GM12878 (cell line): ENCODE data around the gene ST6GAL2. TPM values are rescaled to one million over a fixed set of nuclear protein-coding genes. Genes with fewer than 3 reads are reported as not detected.

Experiments
- ATAC-seq: fragments of 200-7000 bp; cut with Tn5 transposase; 3 replicates; pipeline ENCODE4 v1.9.1; 2020; ENCODE audit warnings: mild to moderate bottlenecking, moderate library complexity
- BruUV-seq: library from RNA; stranded (reverse); fragments of 400-500 nt; replicated peaks from 2 replicates; lab custom pipeline; 2021; lab: Mats Ljungman, UMichigan
- CTCF ChIA-PET: fragments of 300-600 bp; sonication (Branson Sonifier 250); formaldehyde crosslinking; extraction: SDS; loops from one replicate; lab custom pipeline; 2021; ENCODE audit warnings: inconsistent platforms; lab: Yijun Ruan, JAX
- POLR2A ChIA-PET: fragments of 350-600 bp; formaldehyde crosslinking; extraction: SDS; loops from one replicate; lab custom pipeline; 2021; ENCODE audit warnings: inconsistent platforms; lab: Charles Lee
- RAD21 ChIA-PET: fragments of 300-600 bp; sonication (Branson Sonifier 250); formaldehyde crosslinking; loops from one replicate; lab custom pipeline; 2023; ENCODE audit warnings: antibody characterized with exemption; ENCODE audit not compliant: unreplicated experiment; lab: Charles Lee
- SMC1A ChIA-PET: fragments of 300-600 bp; sonication (Branson Sonifier 250); formaldehyde crosslinking; loops from one replicate; lab custom pipeline; 2023; ENCODE audit not compliant: unreplicated experiment, uncharacterized antibody; lab: Charles Lee
- DNase-seq: peaks from one replicate; pipeline ENCODE4 v3.0.0-alpha.2; 2011; ENCODE audit warnings: low read depth, low spot score
- FAIRE-seq: peaks from 3 replicates; lab custom pipeline; 2011; peaks lifted over from hg19 to GRCh38; lab: Jason Lieb, UNC
- H2AFZ ChIP-seq: 2 replicates; pipeline ENCODE4 v1.6.0; 2011; ENCODE audit warnings: low read depth, low read length, control low read depth; ENCODE audit not compliant: control insufficient read depth
- H3K27ac ChIP-seq: 2 replicates; pipeline ENCODE4 v1.5.1; 2011; ENCODE audit warnings: control low read depth; ENCODE audit not compliant: control insufficient read depth, insufficient read depth
- H3K27me3 ChIP-seq, 2 experiments: replicated peaks in 1 of 2; 2 replicates each; pipeline versions ENCODE4 v1.6.0 to v1.6.1; 2011; ENCODE audit warnings: low read length in 1 of 2; ENCODE audit not compliant: control insufficient read depth in 2 of 2, insufficient read depth in 2 of 2
- H3K36me3 ChIP-seq, 2 experiments: 2 replicates each; pipeline ENCODE4 v1.5.1; 2011; ENCODE audit warnings: low read length in 1 of 2; ENCODE audit not compliant: control insufficient read depth in 2 of 2, insufficient read depth in 2 of 2
- H3K4me1 ChIP-seq: 2 replicates; pipeline ENCODE4 v1.6.1; 2011; ENCODE audit warnings: mild to moderate bottlenecking, low read length, moderate library complexity, mixed read lengths; ENCODE audit not compliant: control insufficient read depth, insufficient read depth
- H3K4me2 ChIP-seq: 2 replicates; pipeline ENCODE4 v1.6.0; 2011; ENCODE audit warnings: control low read depth; ENCODE audit not compliant: control insufficient read depth, insufficient read depth
- H3K4me3 ChIP-seq: fragments of 200-600 bp; sonication (generic); 2 replicates; pipeline ENCODE4 v1.5.1; 2016
- H3K79me2 ChIP-seq: 2 replicates; pipeline ENCODE4 v1.6.0; 2011; ENCODE audit warnings: low read length; ENCODE audit not compliant: control insufficient read depth, insufficient read depth
- H3K9ac ChIP-seq: 2 replicates; pipeline ENCODE4 v1.8.0; 2011; ENCODE audit warnings: low read length, control low read depth, mixed read lengths; ENCODE audit not compliant: control insufficient read depth, insufficient read depth
- H3K9me3 ChIP-seq: replicated peaks from 3 replicates; pipeline ENCODE4 v1.5.1; 2011; ENCODE audit warnings: mild to moderate bottlenecking, low read length; ENCODE audit not compliant: control insufficient read depth, insufficient read depth
- H4K20me1 ChIP-seq: 2 replicates; pipeline ENCODE4 v1.6.0; 2011; ENCODE audit not compliant: control insufficient read depth, insufficient read depth
- ASH2L ChIP-seq: fragments of 300-600, 200-600 bp; sonication (generic); IDR thresholded peaks from 2 replicates; pipeline ENCODE4 v1.6.1; 2017; ENCODE audit warnings: low read depth, mild to moderate bottlenecking, borderline replicate concordance
- BCLAF1 ChIP-seq: fragments of 450-650 bp; IDR thresholded peaks from 2 replicates; pipeline ENCODE4 v1.6.1; 2017; ENCODE audit warnings: antibody characterized with exemption, mild to moderate bottlenecking, moderate library complexity
- KAT2A ChIP-seq: conservative IDR thresholded peaks from 2 replicates; pipeline ENCODE4 v1.6.1; 2011; ENCODE audit warnings: low read depth, low read length; ENCODE audit not compliant: control insufficient read depth
- MYB ChIP-seq: fragments of 150-350 bp; IDR thresholded peaks from 2 replicates; pipeline ENCODE4 v1.6.1; 2014; ENCODE audit warnings: mild to moderate bottlenecking, low read depth, low read length, borderline replicate concordance
- SP1 ChIP-seq: IDR thresholded peaks from one replicate; pipeline ENCODE4 v1.6.1; 2011; ENCODE audit warnings: low read depth, low read length
- YBX1 ChIP-seq: fragments of 450-650 bp; IDR thresholded peaks from 2 replicates; pipeline ENCODE4 v1.6.1; 2016; ENCODE audit warnings: antibody characterized with exemption
- ZBTB11 ChIP-seq: fragments of 450-650 bp; formaldehyde crosslinking; IDR thresholded peaks from 2 replicates; pipeline ENCODE4 v1.5.0; 2022; ENCODE audit warnings: mild to moderate bottlenecking, missing genetic modification characterization
- WGBS: methylation state at CpG from one replicate; pipeline ENCODE4 v1.1.6; 2016; ENCODE audit warnings: low lambda C conversion rate; ENCODE audit not compliant: insufficient replicate concordance, insufficient coverage; ENCODE audit errors: missing lambda C conversion rate; 5-methylcytosine and 5-hydroxymethylcytosine counted together
- in situ Hi-C: fragments of 300-500 bp; cut with MboI; formaldehyde crosslinking; loops from 9 replicates; pipeline ENCODE4 v1.14.3; 2018; ENCODE audit warnings: mixed read lengths
- intact Hi-C: fragments of 100-400 bp; cut with micrococcal nuclease; formaldehyde crosslinking; loops from one replicate; pipeline ENCODE4 v1.14.2; 2022; ENCODE audit not compliant: unreplicated experiment
- polyA plus RNA-seq, 11 experiments: library from polyadenylated mRNA; depleted of rRNA in 4 of 11; unstranded in 6 of 11; stranded (reverse) in 5 of 11; fragments of >200 nt; fragmentation: Nextera tagmentation in 4 of 11; fragmentation: Illumina TruSeq in 1 of 11; extraction: Ambion mirVana in 4 of 11; extraction: Trizol in 1 of 11; gene quantifications; 1 replicate in 1 of 11; 2 replicates in 10 of 11; pipeline versions ENCODE4 v1.2.1 to v1.2.3, GENCODE V29; 2011 to 2016; ENCODE audit warnings: inconsistent platforms in 2 of 11, missing spikeins in 2 of 11, low read depth in 1 of 11
- total RNA-seq, 4 experiments: library from RNA; depleted of rRNA in 3 of 4; stranded (reverse); fragments of >200 nt in 3 of 4; fragmentation: Illumina TruSeq in 1 of 4; extraction: Trizol in 1 of 4; gene quantifications; 2 replicates each; pipeline versions ENCODE4 v1.2.1 to v1.2.3, GENCODE V29; 2013 to 2021
- TF ChIP-seq, protein P1 (sequence below): fragments of 450-650 bp; IDR thresholded peaks from 2 replicates; pipeline ENCODE4 v1.6.1; 2016; ENCODE audit warnings: mild to moderate bottlenecking, moderate library complexity, borderline replicate concordance
- TF ChIP-seq, protein P2 (sequence below): fragments of 450-650 bp; conservative IDR thresholded peaks from 2 replicates; pipeline ENCODE4 v1.6.1; 2017; ENCODE audit warnings: mild to moderate bottlenecking, moderate library complexity
- TF ChIP-seq, protein P3 (sequence below): IDR thresholded peaks from 2 replicates; pipeline ENCODE4 v1.6.1; 2011; ENCODE audit warnings: mild to moderate bottlenecking, low read depth, low read length, moderate library complexity; ENCODE audit not compliant: insufficient replicate concordance

Gene ST6GAL2
- total and polyA plus RNA-seq, 10 of the 15 experiments (the other 5 are each of a cell fraction or from before 2014, with no cell fraction given), result not detected

DNA sequence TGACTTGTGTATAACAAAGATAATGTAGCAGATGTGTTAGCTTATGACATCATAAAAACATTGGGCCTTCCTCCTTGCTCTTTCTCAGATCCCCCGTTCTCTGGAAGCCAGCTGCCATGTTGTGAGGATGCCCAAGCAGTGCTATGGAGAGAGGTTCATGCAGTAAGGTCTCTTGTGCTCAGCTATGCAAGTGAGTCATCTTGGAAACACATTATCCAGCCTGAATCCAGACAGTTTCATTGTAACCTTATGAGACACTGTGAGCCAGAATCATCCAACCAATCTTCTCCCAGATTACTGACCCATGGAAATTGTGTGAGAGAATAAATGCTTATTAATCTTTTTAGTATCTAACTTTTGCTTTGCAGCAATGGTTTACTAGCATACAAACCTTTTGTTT, 60.8 kb downstream of the ST6GAL2 start:
- intact Hi-C loops (no loop called here), in situ Hi-C loops (no loop called here)
- Histone ChIP-seq H3K4me1 (no peaks in the 10 kb centered on the region), H3K79me2 (no peaks in the 10 kb centered on the region), H2AFZ (no peak overlapping the region), H3K27me3 (no peaks in the 10 kb centered on the region), H3K9ac (no peak overlapping the region), H3K27ac (no peak overlapping the region), H3K36me3 (no peaks in the 10 kb centered on the region), H3K9me3 (no peaks in the 10 kb centered on the region), H4K20me1 (no peaks in the 10 kb centered on the region), H3K4me3 (no peak overlapping the region), H3K4me2 (no peak overlapping the region)
- BruUV-seq, result no TSS peak
- FAIRE-seq (no peak), ATAC-seq (no peak), DNase-seq (no peak)
- CTCF ChIA-PET, result no interaction called here
- WGBS, result 26% methylated on average over 1 of the region's 1 CpG
- RAD21 ChIA-PET, result no interaction called here
- POLR2A ChIA-PET, result no interaction called here
- SMC1A ChIA-PET, result no interaction called here
- TF ChIP-seq BCLAF1, result no peak
- no peak for TF ChIP-seq KAT2A
- TF ChIP-seq YBX1, result no peak
- no peak for TF ChIP-seq MYB
- TF ChIP-seq, protein P1, sequence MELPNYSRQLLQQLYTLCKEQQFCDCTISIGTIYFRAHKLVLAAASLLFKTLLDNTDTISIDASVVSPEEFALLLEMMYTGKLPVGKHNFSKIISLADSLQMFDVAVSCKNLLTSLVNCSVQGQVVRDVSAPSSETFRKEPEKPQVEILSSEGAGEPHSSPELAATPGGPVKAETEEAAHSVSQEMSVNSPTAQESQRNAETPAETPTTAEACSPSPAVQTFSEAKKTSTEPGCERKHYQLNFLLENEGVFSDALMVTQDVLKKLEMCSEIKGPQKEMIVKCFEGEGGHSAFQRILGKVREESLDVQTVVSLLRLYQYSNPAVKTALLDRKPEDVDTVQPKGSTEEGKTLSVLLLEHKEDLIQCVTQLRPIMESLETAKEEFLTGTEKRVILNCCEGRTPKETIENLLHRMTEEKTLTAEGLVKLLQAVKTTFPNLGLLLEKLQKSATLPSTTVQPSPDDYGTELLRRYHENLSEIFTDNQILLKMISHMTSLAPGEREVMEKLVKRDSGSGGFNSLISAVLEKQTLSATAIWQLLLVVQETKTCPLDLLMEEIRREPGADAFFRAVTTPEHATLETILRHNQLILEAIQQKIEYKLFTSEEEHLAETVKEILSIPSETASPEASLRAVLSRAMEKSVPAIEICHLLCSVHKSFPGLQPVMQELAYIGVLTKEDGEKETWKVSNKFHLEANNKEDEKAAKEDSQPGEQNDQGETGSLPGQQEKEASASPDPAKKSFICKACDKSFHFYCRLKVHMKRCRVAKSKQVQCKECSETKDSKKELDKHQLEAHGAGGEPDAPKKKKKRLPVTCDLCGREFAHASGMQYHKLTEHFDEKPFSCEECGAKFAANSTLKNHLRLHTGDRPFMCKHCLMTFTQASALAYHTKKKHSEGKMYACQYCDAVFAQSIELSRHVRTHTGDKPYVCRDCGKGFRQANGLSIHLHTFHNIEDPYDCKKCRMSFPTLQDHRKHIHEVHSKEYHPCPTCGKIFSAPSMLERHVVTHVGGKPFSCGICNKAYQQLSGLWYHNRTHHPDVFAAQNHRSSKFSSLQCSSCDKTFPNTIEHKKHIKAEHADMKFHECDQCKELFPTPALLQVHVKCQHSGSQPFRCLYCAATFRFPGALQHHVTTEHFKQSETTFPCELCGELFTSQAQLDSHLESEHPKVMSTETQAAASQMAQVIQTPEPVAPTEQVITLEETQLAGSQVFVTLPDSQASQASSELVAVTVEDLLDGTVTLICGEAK, result no peak
- TF ChIP-seq SP1, result no peak
- TF ChIP-seq, protein P2, sequence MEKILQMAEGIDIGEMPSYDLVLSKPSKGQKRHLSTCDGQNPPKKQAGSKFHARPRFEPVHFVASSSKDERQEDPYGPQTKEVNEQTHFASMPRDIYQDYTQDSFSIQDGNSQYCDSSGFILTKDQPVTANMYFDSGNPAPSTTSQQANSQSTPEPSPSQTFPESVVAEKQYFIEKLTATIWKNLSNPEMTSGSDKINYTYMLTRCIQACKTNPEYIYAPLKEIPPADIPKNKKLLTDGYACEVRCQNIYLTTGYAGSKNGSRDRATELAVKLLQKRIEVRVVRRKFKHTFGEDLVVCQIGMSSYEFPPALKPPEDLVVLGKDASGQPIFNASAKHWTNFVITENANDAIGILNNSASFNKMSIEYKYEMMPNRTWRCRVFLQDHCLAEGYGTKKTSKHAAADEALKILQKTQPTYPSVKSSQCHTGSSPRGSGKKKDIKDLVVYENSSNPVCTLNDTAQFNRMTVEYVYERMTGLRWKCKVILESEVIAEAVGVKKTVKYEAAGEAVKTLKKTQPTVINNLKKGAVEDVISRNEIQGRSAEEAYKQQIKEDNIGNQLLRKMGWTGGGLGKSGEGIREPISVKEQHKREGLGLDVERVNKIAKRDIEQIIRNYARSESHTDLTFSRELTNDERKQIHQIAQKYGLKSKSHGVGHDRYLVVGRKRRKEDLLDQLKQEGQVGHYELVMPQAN, result no peak
- TF ChIP-seq, protein P3, sequence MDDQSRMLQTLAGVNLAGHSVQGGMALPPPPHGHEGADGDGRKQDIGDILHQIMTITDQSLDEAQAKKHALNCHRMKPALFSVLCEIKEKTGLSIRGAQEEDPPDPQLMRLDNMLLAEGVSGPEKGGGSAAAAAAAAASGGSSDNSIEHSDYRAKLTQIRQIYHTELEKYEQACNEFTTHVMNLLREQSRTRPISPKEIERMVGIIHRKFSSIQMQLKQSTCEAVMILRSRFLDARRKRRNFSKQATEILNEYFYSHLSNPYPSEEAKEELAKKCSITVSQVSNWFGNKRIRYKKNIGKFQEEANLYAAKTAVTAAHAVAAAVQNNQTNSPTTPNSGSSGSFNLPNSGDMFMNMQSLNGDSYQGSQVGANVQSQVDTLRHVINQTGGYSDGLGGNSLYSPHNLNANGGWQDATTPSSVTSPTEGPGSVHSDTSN, result no peak
- no peak for TF ChIP-seq ASH2L
- no peak for TF ChIP-seq ZBTB11 (CRISPR knock-in tag)
